A549 treated with Mapracorat at 1 μM for 4 hours (cell line): Measurements from ENCODE around the gene ANKRD31. TPM values are rescaled to one million over a fixed set of nuclear protein-coding genes. Genes with fewer than 3 reads are reported as not detected.

ENCODE experiments used
- total RNA-seq: library from RNA; stranded (reverse); fragments of 200-300 nt; extraction: Qiagen RNA extraction; gene quantifications from 5 replicates; pipeline ENCODE4 v1.2.3, GENCODE V29; 2022

The ANKRD31 gene
- 0.02 to 0.07 TPM (median 0.05 TPM) in 4 of 5 replicates, not detected in the other for total RNA-seq

GRCh38 chr5:75236322-75237316 lies at the start of gene ANKRD31:
Gene ANKRD31 (minus strand): TSS chr5:75236878. CDS start chr5:75236686, 192 bp downstream.

GRCh38 chr5:75052192-75053053 lies 184.3 kb downstream of the ANKRD31 start, which contains the start of gene GCNT4:
Gene GCNT4 (minus strand): TSS chr5:75052558. CDS start chr5:75030037, 22,521 bp downstream.

Other genes with a start within 250 kb of the ANKRD31 start
- gene GCNT4, start 184.3 kb downstream of the ANKRD31 start, total RNA-seq, result 0.27 to 0.40 TPM (median 0.36 TPM) in 5 replicates
- 23.4 to 28.4 TPM (median 25.6 TPM) in 5 replicates for gene HMGCR, start 100.3 kb upstream of the ANKRD31 start, total RNA-seq